ENCODE measurements around the gene EMILIN3.

EMILIN3 gene

GRCh38 chr20:41342474-41343464 is 23.8 kb downstream of the EMILIN3 start:
- DNase-seq = no peak

- DNase-seq = peak; percentile 70
These were observed 26.1 kb downstream of the EMILIN3 start, which contains the start of gene LPIN3 for GRCh38 chr20:41340327-41341055. TSS of gene LPIN3 (plus strand) at chr20:41340821. CDS start at chr20:41345804, 4,983 bp downstream.

- DNase-seq = peak; percentile 84
These were observed 26.7 kb downstream of the EMILIN3 start for GRCh38 chr20:41339957-41340326.

- DNase-seq = no peak
These were observed 29.7 kb downstream of the EMILIN3 start for GRCh38 chr20:41336711-41337492.

- no peak for DNase-seq
These were observed 31.0 kb downstream of the EMILIN3 start for GRCh38 chr20:41335591-41335990.

- DNase-seq = no peak
These were observed 31.9 kb downstream of the EMILIN3 start for GRCh38 chr20:41334443-41335421.

- DNase-seq = no peak
These were observed 32.6 kb downstream of the EMILIN3 start for GRCh38 chr20:41334036-41334435.

GRCh38 chr20:41331731-41332130 is 34.9 kb downstream of the EMILIN3 start:
- DNase-seq = no peak

GRCh38 chr20:41330941-41331340 is 35.7 kb downstream of the EMILIN3 start:
- no peak for DNase-seq

GRCh38 chr20:41330343-41330720 is 36.3 kb downstream of the EMILIN3 start:
- no peak for DNase-seq

GRCh38 chr20:41329435-41330342 is 36.9 kb downstream of the EMILIN3 start:
- peak; percentile 76 for DNase-seq

- no peak for DNase-seq
These were observed 39.4 kb downstream of the EMILIN3 start for GRCh38 chr20:41327178-41327577.

- no peak for DNase-seq
These were observed 45.6 kb downstream of the EMILIN3 start for GRCh38 chr20:41320976-41321375.

- no peak for DNase-seq
These were observed 46.2 kb downstream of the EMILIN3 start for GRCh38 chr20:41320441-41320840.

GRCh38 chr20:41318271-41318649 is 48.4 kb downstream of the EMILIN3 start:
- no peak for DNase-seq

GRCh38 chr20:41317546-41318270 is 48.9 kb downstream of the EMILIN3 start, which contains the start of gene ZHX3:
TSS of gene ZHX3 (minus strand) at chr20:41317731. CDS start at chr20:41204916, 112,815 bp downstream.
- peak; percentile 96 for DNase-seq

- peak; percentile 71 for DNase-seq
These were observed 49.7 kb downstream of the EMILIN3 start for GRCh38 chr20:41316602-41317545.

- no peak for DNase-seq
These were observed 50.6 kb downstream of the EMILIN3 start for GRCh38 chr20:41316051-41316450.

- DNase-seq = no peak
These were observed 52.2 kb downstream of the EMILIN3 start for GRCh38 chr20:41314386-41314785.

Measured in stimulated activated CD4-positive, alpha-beta T cell treated with anti-CD3 and anti-CD28 coated beads, Interleukin-1b, Interleukin-23, amount 100 ng/mL, for 48 hours (primary cell).